ENCODE measurements around the gene CYP3A4. TPM values are rescaled to one million over a fixed set of nuclear protein-coding genes. Genes with fewer than 3 reads are reported as not detected.

CYP3A4 gene
- total and polyA plus RNA-seq, 9 of the 15 experiments (the other 6 are each of a cell fraction or from before 2014, with no cell fraction given), result 0.07 to 0.08 TPM; not detected in 7

DNA sequence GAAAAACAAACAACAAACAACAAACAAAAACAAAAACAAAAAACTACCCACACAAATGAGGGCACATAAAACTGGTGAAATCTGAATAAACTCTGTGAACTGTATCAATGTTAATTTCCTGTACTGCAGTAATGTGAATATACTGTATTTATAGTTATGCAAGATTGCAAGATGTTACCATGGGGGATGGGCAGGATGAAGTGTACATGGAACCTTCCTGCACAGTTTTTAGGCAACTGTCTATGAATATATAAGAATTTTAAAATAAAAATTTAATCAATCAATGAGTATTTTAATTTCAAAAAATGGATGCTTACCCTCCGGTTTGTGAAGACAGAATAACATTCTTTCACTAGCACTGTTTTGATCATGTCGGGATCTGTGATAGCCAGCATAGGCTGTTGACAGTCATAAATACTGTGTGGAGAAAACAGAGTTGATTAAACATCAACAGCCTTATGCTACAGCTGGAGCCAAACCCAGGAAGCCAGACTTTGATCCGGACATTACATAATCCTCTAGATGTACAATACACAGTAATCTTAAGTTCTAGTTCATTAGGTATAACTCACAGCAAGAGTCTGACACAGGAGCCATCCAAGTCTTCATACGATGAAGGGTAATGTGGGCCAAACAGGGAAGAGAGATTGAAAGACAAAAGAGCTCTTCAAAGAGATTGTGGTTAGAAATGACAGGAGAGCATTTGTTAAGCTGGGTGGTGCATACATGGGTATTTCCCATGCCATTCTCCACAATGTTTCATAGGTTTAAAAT, 63.8 kb downstream of the CYP3A4 start:
- no peaks in the 10 kb centered on the region for H3K79me2 ChIP-seq (ENCODE audit: control insufficient read depth, insufficient read depth, low read length)
- in situ Hi-C loops (cut with MboI) (no loop called here), intact Hi-C loops (cut with micrococcal nuclease) (no loop called here)
- no peak overlapping the region; the same call in 1 of the 2 replicates for H2AFZ ChIP-seq (ENCODE audit: low read depth, low read length)
- H4K20me1 ChIP-seq (replicated peaks; ENCODE audit: control insufficient read depth, insufficient read depth, low read length), result no peaks in the 10 kb centered on the region
- FAIRE-seq, result no peak
- no peaks in the 10 kb centered on the region for H3K9me1 ChIP-seq (ENCODE audit: control insufficient read depth, insufficient read depth, low read length)
- no peak overlapping the region for H3K27ac ChIP-seq (ENCODE audit: extremely low read depth, low read depth, low read length)
- no peak overlapping the region for H3K4me2 ChIP-seq (ENCODE audit: insufficient read depth, low read length)
- TF ChIP-seq FIP1L1 (IDR thresholded peaks at IDR 0.05; ENCODE audit: low read depth, low read length, poor library complexity, severe bottlenecking), result no peak
- no peak for TF ChIP-seq ZNF143 (CRISPR knock-in tag; IDR thresholded peaks at IDR 0.05)
- TF ChIP-seq GABPB1 (CRISPR knock-in tag; IDR thresholded peaks at IDR 0.05), result no peak
- TF ChIP-seq ZNF740 (CRISPR knock-in tag; IDR thresholded peaks at IDR 0.05), result no peak
- TF ChIP-seq ZNF740 (tag; IDR thresholded peaks at IDR 0.05), result no peak
- TF ChIP-seq, protein P1, sequence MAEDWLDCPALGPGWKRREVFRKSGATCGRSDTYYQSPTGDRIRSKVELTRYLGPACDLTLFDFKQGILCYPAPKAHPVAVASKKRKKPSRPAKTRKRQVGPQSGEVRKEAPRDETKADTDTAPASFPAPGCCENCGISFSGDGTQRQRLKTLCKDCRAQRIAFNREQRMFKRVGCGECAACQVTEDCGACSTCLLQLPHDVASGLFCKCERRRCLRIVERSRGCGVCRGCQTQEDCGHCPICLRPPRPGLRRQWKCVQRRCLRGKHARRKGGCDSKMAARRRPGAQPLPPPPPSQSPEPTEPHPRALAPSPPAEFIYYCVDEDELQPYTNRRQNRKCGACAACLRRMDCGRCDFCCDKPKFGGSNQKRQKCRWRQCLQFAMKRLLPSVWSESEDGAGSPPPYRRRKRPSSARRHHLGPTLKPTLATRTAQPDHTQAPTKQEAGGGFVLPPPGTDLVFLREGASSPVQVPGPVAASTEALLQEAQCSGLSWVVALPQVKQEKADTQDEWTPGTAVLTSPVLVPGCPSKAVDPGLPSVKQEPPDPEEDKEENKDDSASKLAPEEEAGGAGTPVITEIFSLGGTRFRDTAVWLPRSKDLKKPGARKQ (CRISPR knock-in tag; IDR thresholded peaks at IDR 0.05), result no peak
- TF ChIP-seq HNRNPLL (IDR thresholded peaks at IDR 0.05; ENCODE audit: low read depth, low read length, poor library complexity, severe bottlenecking), result no peak
- TF ChIP-seq ZNF512 (tag; IDR thresholded peaks at IDR 0.05), result no peak
- no peak for TF ChIP-seq KLF6 (CRISPR knock-in tag; IDR thresholded peaks at IDR 0.05; ENCODE audit: borderline replicate concordance)
- no peaks in the 10 kb centered on the region; the same call in 1 of the 2 replicates for H3K9me3 ChIP-seq (replicated peaks; ENCODE audit: control insufficient read depth, insufficient read depth, low read depth, low read length)
- H3K27me3 ChIP-seq (ENCODE audit: control insufficient read depth in 2 of 2, insufficient read depth in 2 of 2, low read length in 2 of 2), result no peaks in the 10 kb centered on the region
- 18% methylated on average over 4 of the region's 4 CpGs for WGBS (ENCODE audit: insufficient coverage, low coverage, missing lambda C conversion rate)
- peaks cover 9 to 10% of the 10 kb centered on the region in 2 experiments; a peak in 3 of 5 replicates for H3K4me1 ChIP-seq (replicated peaks in 1 of 2; ENCODE audit: control insufficient read depth in 2 of 2, insufficient read depth in 2 of 2, low read length in 2 of 2)
- no peak; the same call in 2 of the 3 replicates for ATAC-seq
- no peak overlapping the region for H3K4me3 ChIP-seq
- no peak overlapping the region for H3K9ac ChIP-seq (ENCODE audit: insufficient read depth in 1 of 2, low read depth in 2 of 2, low read length in 2 of 2)
- no peaks in the 10 kb centered on the region for H3K36me3 ChIP-seq (ENCODE audit: control insufficient read depth, insufficient read depth, low read length)
- DNase-seq (ENCODE audit: extremely low read depth in 1 of 4, low spot score in 3 of 4), result no peak
- BruUV-seq (replicated peaks), result no TSS peak
- ChIA-PET CTCF (ENCODE audit: low intra/inter-chr PET ratio) (no interaction called here), POLR2A (no interaction called here)

Measured in K562 (cell line).